ENCODE data around the gene ARHGAP24. TPM values are rescaled to one million over a fixed set of nuclear protein-coding genes. Genes with fewer than 3 reads are reported as not detected.

Gene ARHGAP24
- total and polyA plus RNA-seq, 10 of the 15 experiments (the other 5 are each of a cell fraction or from before 2014, with no cell fraction given), result 0.10 to 4.2 (median 0.52) TPM

DNA sequence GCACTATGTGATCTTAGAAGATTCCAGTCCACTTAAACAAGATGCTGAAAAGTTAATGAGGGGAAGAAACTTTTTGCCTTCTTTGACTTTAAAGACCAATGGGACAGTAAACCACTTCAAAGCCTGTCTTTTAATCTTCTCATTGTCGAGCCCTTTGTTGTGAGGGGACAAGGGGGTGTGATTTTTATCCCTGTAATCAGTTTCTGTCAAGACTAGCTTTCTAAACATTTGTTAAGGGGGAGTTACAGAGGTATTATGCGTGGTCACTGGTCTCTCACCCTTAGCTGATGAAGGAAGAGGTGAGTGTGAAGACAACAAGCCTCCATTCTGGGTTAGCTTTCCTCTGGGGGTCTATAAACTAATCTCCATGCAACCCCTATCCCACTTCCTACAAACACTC is 409.3 kb downstream of the ARHGAP24 start (continued):
- TF ChIP-seq, protein P1, sequence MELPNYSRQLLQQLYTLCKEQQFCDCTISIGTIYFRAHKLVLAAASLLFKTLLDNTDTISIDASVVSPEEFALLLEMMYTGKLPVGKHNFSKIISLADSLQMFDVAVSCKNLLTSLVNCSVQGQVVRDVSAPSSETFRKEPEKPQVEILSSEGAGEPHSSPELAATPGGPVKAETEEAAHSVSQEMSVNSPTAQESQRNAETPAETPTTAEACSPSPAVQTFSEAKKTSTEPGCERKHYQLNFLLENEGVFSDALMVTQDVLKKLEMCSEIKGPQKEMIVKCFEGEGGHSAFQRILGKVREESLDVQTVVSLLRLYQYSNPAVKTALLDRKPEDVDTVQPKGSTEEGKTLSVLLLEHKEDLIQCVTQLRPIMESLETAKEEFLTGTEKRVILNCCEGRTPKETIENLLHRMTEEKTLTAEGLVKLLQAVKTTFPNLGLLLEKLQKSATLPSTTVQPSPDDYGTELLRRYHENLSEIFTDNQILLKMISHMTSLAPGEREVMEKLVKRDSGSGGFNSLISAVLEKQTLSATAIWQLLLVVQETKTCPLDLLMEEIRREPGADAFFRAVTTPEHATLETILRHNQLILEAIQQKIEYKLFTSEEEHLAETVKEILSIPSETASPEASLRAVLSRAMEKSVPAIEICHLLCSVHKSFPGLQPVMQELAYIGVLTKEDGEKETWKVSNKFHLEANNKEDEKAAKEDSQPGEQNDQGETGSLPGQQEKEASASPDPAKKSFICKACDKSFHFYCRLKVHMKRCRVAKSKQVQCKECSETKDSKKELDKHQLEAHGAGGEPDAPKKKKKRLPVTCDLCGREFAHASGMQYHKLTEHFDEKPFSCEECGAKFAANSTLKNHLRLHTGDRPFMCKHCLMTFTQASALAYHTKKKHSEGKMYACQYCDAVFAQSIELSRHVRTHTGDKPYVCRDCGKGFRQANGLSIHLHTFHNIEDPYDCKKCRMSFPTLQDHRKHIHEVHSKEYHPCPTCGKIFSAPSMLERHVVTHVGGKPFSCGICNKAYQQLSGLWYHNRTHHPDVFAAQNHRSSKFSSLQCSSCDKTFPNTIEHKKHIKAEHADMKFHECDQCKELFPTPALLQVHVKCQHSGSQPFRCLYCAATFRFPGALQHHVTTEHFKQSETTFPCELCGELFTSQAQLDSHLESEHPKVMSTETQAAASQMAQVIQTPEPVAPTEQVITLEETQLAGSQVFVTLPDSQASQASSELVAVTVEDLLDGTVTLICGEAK (IDR thresholded peaks at IDR 0.05; ENCODE audit: borderline replicate concordance), result no peak
- no peak for TF ChIP-seq POLR2A (IDR thresholded peaks at IDR 0.05; ENCODE audit: low read depth, low read length)
- TF ChIP-seq TBL1XR1 (IDR thresholded peaks at IDR 0.05; ENCODE audit: low read depth, low read length), result no peak
- no peak for TF ChIP-seq CBX5 (IDR thresholded peaks at IDR 0.05; ENCODE audit: low read depth)
- TF ChIP-seq BMI1 (IDR thresholded peaks at IDR 0.05; ENCODE audit: borderline replicate concordance), result no peak

GRCh38 chr4:85886665-85887064 is 411.7 kb downstream of the ARHGAP24 start:
- no peak overlapping the region for H2AFZ ChIP-seq (ENCODE audit: control insufficient read depth, low read depth, low read length)
- H3K4me2 ChIP-seq (ENCODE audit: control insufficient read depth, insufficient read depth), result no peak overlapping the region
- no peaks in the 10 kb centered on the region for H3K4me1 ChIP-seq (ENCODE audit: control insufficient read depth, insufficient read depth, low read length)
- TF ChIP-seq SMAD1 (IDR thresholded peaks at IDR 0.05; ENCODE audit: low read depth, partially characterized antibody), result no peak
- TF ChIP-seq ASH2L (IDR thresholded peaks at IDR 0.05; ENCODE audit: borderline replicate concordance, low read depth), result no peak
- TF ChIP-seq, protein P2, sequence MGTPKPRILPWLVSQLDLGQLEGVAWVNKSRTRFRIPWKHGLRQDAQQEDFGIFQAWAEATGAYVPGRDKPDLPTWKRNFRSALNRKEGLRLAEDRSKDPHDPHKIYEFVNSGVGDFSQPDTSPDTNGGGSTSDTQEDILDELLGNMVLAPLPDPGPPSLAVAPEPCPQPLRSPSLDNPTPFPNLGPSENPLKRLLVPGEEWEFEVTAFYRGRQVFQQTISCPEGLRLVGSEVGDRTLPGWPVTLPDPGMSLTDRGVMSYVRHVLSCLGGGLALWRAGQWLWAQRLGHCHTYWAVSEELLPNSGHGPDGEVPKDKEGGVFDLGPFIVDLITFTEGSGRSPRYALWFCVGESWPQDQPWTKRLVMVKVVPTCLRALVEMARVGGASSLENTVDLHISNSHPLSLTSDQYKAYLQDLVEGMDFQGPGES (IDR thresholded peaks at IDR 0.05), result no peak
- TF ChIP-seq NR2F1 (conservative IDR thresholded peaks at IDR 0.05), result no peak
- TF ChIP-seq RUNX3 (IDR thresholded peaks at IDR 0.05; ENCODE audit: low read length), result no peak
- no peaks in the 10 kb centered on the region for H3K9me3 ChIP-seq (replicated peaks; ENCODE audit: control insufficient read depth, insufficient read depth, low read length)
- intact Hi-C loops (cut with micrococcal nuclease; ENCODE audit: unreplicated experiment), result no loop called here
- DNase-seq (ENCODE audit: low read depth, low spot score), result no peak
- no peak for ATAC-seq
- no peaks in the 10 kb centered on the region for H3K36me3 ChIP-seq (ENCODE audit: control insufficient read depth in 2 of 2, insufficient read depth in 2 of 2, low read length in 1 of 2)
- in situ Hi-C loops (cut with MboI), result no loop called here
- H4K20me1 ChIP-seq (ENCODE audit: control insufficient read depth, insufficient read depth), result no peaks in the 10 kb centered on the region
- no peaks in the 10 kb centered on the region for H3K27me3 ChIP-seq (replicated peaks in 1 of 2; ENCODE audit: control insufficient read depth in 2 of 2, insufficient read depth in 2 of 2, low read length in 1 of 2)
- CTCF ChIA-PET, result no interaction called here
- H3K4me3 ChIP-seq, result no peak overlapping the region
- H3K27ac ChIP-seq (ENCODE audit: control insufficient read depth, insufficient read depth), result no peak overlapping the region
- H3K79me2 ChIP-seq (ENCODE audit: control insufficient read depth, insufficient read depth, low read length), result no peaks in the 10 kb centered on the region
- H3K9ac ChIP-seq (ENCODE audit: control insufficient read depth, insufficient read depth, low read length), result no peak overlapping the region
- SMC1A ChIA-PET (ENCODE audit: uncharacterized antibody, unreplicated experiment), result no interaction called here
- RAD21 ChIA-PET (ENCODE audit: unreplicated experiment), result no interaction called here
- FAIRE-seq, result no peak
- POLR2A ChIA-PET, result no interaction called here
- 7% methylated on average over 1 of the region's 1 CpG for WGBS (ENCODE audit: insufficient coverage, insufficient replicate concordance, low lambda C conversion rate, missing lambda C conversion rate)
- BruUV-seq (replicated peaks), result no TSS peak
